Bronchial epithelial cell (primary cell): ENCODE data around the gene AIRE. TPM values are rescaled to one million over a fixed set of nuclear protein-coding genes. Genes with fewer than 3 reads are reported as not detected.

Experiments
- DNase-seq: peaks from one replicate; pipeline ENCODE4 v3.0.0-alpha.2; 2010; ENCODE audit warnings: low read depth
- FAIRE-seq: peaks from 2 replicates; lab custom pipeline; 2011; peaks lifted over from hg19 to GRCh38; lab: Jason Lieb, UNC
- H3K27me3 ChIP-seq: 2 replicates; pipeline ENCODE4 v1.5.1; 2011; ENCODE audit warnings: low read length; ENCODE audit not compliant: control insufficient read depth, insufficient read depth
- H3K36me3 ChIP-seq: 2 replicates; pipeline ENCODE4 v1.5.1; 2011; ENCODE audit warnings: low read length; ENCODE audit not compliant: control insufficient read depth, insufficient read depth
- H3K4me3 ChIP-seq: 2 replicates; pipeline ENCODE4 v1.5.1; 2011; ENCODE audit warnings: mild to moderate bottlenecking, low read depth, low read length, control low read depth
- CTCF ChIP-seq: IDR thresholded peaks from 2 replicates; pipeline ENCODE4 v1.5.1; 2011; ENCODE audit warnings: mild to moderate bottlenecking, moderate library complexity, low read length, control low read depth, inconsistent platforms; ENCODE audit not compliant: insufficient read depth, severe bottlenecking
- total RNA-seq: library from RNA; depleted of rRNA; stranded (reverse); fragments of >200 nt; gene quantifications from 2 replicates; pipeline ENCODE4 v1.2.1, GENCODE V29; 2014

Gene AIRE
- total RNA-seq, 1 donor from 2014 or later = not detected

- Histone ChIP-seq H3K27me3 (no peaks in the 10 kb centered on the region), H3K4me3 (no peak overlapping the region), H3K36me3 (no peaks in the 10 kb centered on the region)
- DNase-seq (no peak), FAIRE-seq (no peak)
- TF ChIP-seq CTCF = no peak
These were observed 47.3 kb downstream of the AIRE start for GRCh38 chr21:44332965-44333364.

- FAIRE-seq = no peak
- no peak for TF ChIP-seq CTCF
- Histone ChIP-seq H3K4me3 (no peak overlapping the region), H3K27me3 (no peaks in the 10 kb centered on the region), H3K36me3 (no peaks in the 10 kb centered on the region)
- no peak for DNase-seq
These were observed 48.0 kb downstream of the AIRE start for GRCh38 chr21:44333509-44334328.

- DNase-seq (no peak), FAIRE-seq (no peak)
- H3K4me3 ChIP-seq = no peak overlapping the region
These were observed 48.8 kb downstream of the AIRE start for GRCh38 chr21:44334329-44335030.

GRCh38 chr21:44335266-44336059, 49.8 kb downstream of the AIRE start:
- H3K36me3 ChIP-seq = no peaks in the 10 kb centered on the region
- DNase-seq = no peak
- no peak for TF ChIP-seq CTCF
- no peaks in the 10 kb centered on the region for H3K27me3 ChIP-seq
- no peak overlapping the region for H3K4me3 ChIP-seq
- FAIRE-seq = no peak

More at GRCh38 chr21:44334329-44335030, 48.8 kb downstream of the AIRE start:
- Histone ChIP-seq H3K36me3 (no peaks in the 10 kb centered on the region), H3K27me3 (no peaks in the 10 kb centered on the region)
- no peak for TF ChIP-seq CTCF

GRCh38 chr21:44337449-44337848, 51.8 kb downstream of the AIRE start:
- TF ChIP-seq CTCF = no peak
- Histone ChIP-seq H3K27me3 (no peaks in the 10 kb centered on the region), H3K4me3 (no peak overlapping the region), H3K36me3 (no peaks in the 10 kb centered on the region)
- DNase-seq = no peak
- no peak for FAIRE-seq
